Duodenal mucosa (tissue), 2 donors: ENCODE measurements around the gene SETBP1.

Source experiments
- H3K27ac ChIP-seq: one replicate; pipeline ENCODE4 v1.7.0; 2013; ENCODE audit warnings: low read depth, low read length
- H3K27me3 ChIP-seq, 2 donors: one replicate each; pipeline ENCODE4 v1.7.0; 2013; ENCODE audit warnings: low read length in 2 of 2, control low read depth in 1 of 2; ENCODE audit not compliant: insufficient read depth in 2 of 2, control insufficient read depth in 1 of 2
- H3K36me3 ChIP-seq, 2 donors: one replicate each; pipeline ENCODE4 v1.7.0; 2013; ENCODE audit warnings: low read length in 2 of 2, control low read depth in 1 of 2; ENCODE audit not compliant: insufficient read depth in 2 of 2, control insufficient read depth in 1 of 2
- H3K4me1 ChIP-seq, 2 donors: one replicate each; pipeline ENCODE4 v1.7.0; 2013; ENCODE audit warnings: low read length in 2 of 2, control low read depth in 1 of 2; ENCODE audit not compliant: insufficient read depth in 2 of 2, control insufficient read depth in 1 of 2
- H3K4me3 ChIP-seq, 2 donors: one replicate each; pipeline ENCODE4 v1.7.0; 2013; ENCODE audit warnings: low read length in 2 of 2, low read depth in 1 of 2
- H3K9ac ChIP-seq, 2 donors: one replicate each; pipeline ENCODE4 v1.7.0; 2013; ENCODE audit warnings: low read length in 2 of 2, low read depth in 1 of 2
- H3K9me3 ChIP-seq, 2 donors: one replicate each; pipeline ENCODE4 v1.7.0; 2013; ENCODE audit warnings: low read length in 2 of 2, control low read depth in 1 of 2; ENCODE audit not compliant: control insufficient read depth in 1 of 2

The SETBP1 gene

GRCh38 chr18:44767807-44768206, 87.1 kb downstream of the SETBP1 start:
- Histone ChIP-seq H3K4me1 (peaks cover 15 to 16% of the 10 kb centered on the region in 2 donors), H3K27ac (no peak overlapping the region), H3K36me3 (no peaks in the 10 kb centered on the region), H3K27me3 (no peaks in the 10 kb centered on the region), H3K9me3 (no peaks in the 10 kb centered on the region), H3K4me3 (no peak overlapping the region), H3K9ac (no peak overlapping the region)

DNA sequence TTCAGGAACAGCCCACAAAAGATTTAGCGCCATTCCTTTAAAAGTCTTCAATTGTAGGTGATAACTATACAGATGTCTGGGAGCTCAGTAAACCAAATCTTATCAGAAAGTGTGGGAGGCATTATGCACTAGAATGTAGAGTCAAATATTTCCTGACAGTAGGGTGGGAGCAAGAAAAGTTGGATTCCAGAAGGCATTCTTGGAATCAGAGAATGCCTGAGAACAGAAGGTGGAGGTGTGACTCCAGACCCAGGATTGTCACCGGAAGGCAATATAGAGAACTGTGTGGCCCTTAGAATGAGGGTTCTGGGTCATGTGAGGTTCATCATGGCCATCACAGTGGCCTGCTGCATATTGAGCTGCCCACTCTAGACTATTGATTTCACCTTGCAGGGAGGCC, 90.0 kb downstream of the SETBP1 start:
- H3K9ac ChIP-seq = no peak overlapping the region

DNA sequence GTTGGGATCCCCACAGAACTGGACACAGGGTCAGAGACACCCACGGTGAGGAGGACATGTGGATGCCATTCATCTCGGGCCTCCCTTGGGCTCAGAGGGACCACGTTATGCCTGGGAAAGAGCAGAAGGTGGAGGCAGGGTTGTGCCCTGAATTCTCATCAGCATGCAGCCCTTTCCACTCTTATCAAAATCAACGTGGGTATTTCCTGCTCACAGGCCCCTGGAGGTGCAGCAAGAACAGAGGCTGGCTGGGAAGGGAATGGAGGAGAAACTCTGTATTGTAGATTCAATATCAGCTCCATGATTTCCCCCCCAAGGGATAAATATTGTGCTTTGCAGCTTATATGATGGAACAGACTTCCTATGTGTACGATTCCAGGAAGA, 90.9 kb downstream of the SETBP1 start:
- Histone ChIP-seq H3K4me1 (peaks cover 15 to 16% of the 10 kb centered on the region in 2 donors), H3K27me3 (no peaks in the 10 kb centered on the region), H3K4me3 (peak overlapping the region in 1 of 2 donors; percentile 19), H3K9me3 (no peaks in the 10 kb centered on the region), H3K9ac (no peak overlapping the region), H3K36me3 (no peaks in the 10 kb centered on the region), H3K27ac (no peak overlapping the region)

More for the DNA sequence above, 90.0 kb downstream of the SETBP1 start:
- Histone ChIP-seq H3K4me3 (no peak overlapping the region), H3K4me1 (peaks cover 15 to 16% of the 10 kb centered on the region in 2 donors), H3K27me3 (no peaks in the 10 kb centered on the region), H3K27ac (no peak overlapping the region), H3K36me3 (no peaks in the 10 kb centered on the region), H3K9me3 (no peaks in the 10 kb centered on the region)

GRCh38 chr18:44771956-44772917, 91.5 kb downstream of the SETBP1 start:
- H3K27ac ChIP-seq = no peak overlapping the region
- no peaks in the 10 kb centered on the region for H3K9me3 ChIP-seq
- H3K27me3 ChIP-seq = no peaks in the 10 kb centered on the region
- no peaks in the 10 kb centered on the region for H3K36me3 ChIP-seq
- peak overlapping the region in 1 of 2 donors; percentile 19 for H3K4me3 ChIP-seq
- H3K9ac ChIP-seq = no peak overlapping the region
- H3K4me1 ChIP-seq = peaks cover 15 to 16% of the 10 kb centered on the region in 2 donors

DNA sequence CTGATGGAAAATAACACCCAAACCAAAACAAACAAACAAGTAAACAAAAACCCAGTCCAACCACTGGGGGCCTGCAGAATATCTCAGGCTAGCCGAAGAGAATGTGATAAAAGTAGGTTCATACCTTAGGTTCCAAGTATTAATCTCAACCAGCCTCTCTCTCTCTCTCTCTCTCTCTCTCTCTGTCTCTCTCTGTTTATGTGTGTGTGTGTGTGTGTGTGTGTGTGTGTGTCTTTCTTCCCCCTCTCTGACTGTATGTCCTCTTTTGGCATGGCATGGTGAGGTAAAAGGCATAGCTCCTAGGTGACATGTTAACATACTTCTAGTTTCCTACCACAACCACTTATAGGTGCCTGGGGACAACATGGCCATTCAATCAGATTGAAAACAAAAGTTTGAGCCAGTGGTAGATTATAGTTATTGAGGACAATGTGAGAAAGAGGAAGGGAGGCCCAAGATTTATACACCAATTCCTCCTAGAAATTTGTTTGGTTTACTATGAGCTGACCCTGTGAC, 93.0 kb downstream of the SETBP1 start:
- Histone ChIP-seq H3K4me1 (peaks cover 15 to 16% of the 10 kb centered on the region in 2 donors), H3K27me3 (no peaks in the 10 kb centered on the region), H3K27ac (no peak overlapping the region)

DNA sequence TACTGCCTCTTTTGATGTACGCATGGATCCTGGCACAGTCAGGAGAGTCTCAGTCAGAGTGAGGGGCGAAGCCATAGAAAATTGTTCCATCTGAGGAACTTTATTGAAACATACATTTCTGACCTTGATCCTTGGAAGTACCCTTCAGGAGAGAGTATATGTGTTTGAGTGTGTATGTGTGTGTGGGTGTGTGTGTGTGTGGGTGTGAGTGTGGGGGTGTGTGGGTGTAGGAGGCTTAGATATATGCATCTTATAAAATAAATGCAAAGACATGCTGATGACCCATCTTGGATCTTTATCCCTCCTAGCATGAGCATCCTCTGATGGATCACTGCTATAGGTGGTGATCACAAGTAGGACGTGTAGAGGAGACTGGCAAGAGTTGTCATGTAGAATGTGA, 93.5 kb downstream of the SETBP1 start:
- H3K36me3 ChIP-seq = no peaks in the 10 kb centered on the region
- H3K9ac ChIP-seq = no peak overlapping the region
- no peak overlapping the region for H3K27ac ChIP-seq
- no peaks in the 10 kb centered on the region for H3K27me3 ChIP-seq
- H3K9me3 ChIP-seq = no peaks in the 10 kb centered on the region
- peaks cover 15 to 16% of the 10 kb centered on the region in 2 donors for H3K4me1 ChIP-seq
- no peak overlapping the region for H3K4me3 ChIP-seq

More for the DNA sequence above, 93.0 kb downstream of the SETBP1 start:
- Histone ChIP-seq H3K4me3 (no peak overlapping the region), H3K36me3 (no peaks in the 10 kb centered on the region), H3K9ac (no peak overlapping the region), H3K9me3 (no peaks in the 10 kb centered on the region)

DNA sequence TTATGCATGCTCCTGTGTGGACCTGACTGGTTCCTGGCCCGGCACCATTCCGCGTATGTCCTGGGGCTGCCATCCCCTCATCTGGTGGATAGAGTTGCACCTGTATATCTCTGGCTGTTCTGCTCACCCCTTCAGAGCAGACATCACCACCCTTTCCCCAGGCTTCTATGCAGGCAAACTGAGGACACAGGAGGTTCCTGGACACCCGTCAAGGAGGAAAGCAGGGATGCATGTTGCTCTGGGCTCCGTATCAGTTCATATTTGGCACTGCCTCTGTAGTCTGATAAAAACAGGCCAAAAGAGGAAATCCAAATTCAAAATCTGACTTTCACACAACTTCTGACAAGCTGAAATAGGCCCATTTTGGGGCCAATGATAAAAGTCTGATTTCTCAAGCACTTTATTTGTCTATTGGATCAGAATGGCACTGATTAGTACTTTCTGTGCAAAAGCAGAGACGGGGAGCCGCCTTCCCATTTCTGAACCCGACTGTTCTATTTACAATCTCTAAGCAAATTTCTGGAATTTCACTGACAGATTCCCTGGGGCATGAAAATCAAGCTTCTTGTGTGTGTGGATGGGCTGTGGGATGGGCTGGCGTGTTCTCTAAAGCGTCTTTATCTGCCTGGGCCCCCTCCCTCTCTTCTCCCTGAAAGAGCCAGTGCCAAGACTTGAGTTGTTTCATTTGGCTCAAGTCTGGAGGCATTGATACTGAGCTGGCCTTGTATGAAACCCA, 96.9 kb downstream of the SETBP1 start:
- Histone ChIP-seq H3K27ac (no peak overlapping the region), H3K9ac (no peak overlapping the region), H3K27me3 (no peaks in the 10 kb centered on the region), H3K9me3 (no peaks in the 10 kb centered on the region), H3K4me3 (no peak overlapping the region), H3K36me3 (no peaks in the 10 kb centered on the region), H3K4me1 (peaks cover 6 to 8% of the 10 kb centered on the region in 2 donors)

DNA sequence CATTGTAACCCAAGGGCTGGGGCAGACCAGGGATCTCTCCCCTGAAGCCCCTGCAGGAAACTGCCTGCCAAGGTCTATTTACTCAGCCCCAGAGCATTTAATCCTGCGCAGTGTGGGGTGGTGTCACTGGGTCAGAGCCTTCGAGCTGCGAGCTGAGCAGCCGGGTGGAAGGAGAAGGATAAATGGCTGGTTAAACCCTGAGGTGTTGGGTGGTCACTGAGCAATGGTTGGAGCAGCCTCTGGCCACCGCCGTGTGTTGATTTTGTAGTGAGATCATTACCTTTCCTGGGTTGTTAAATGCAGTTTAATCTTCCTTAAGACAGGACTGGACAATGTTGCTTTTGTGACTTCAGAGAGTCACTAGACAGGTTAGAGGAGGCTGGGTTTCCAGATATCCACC, 98.1 kb downstream of the SETBP1 start:
- no peak overlapping the region for H3K27ac ChIP-seq

GRCh38 chr18:44779753-44780292, 99.1 kb downstream of the SETBP1 start:
- no peak overlapping the region for H3K4me3 ChIP-seq
- no peaks in the 10 kb centered on the region for H3K9me3 ChIP-seq
- H3K27ac ChIP-seq = no peak overlapping the region
- H3K36me3 ChIP-seq = no peaks in the 10 kb centered on the region
- no peak overlapping the region for H3K9ac ChIP-seq
- H3K27me3 ChIP-seq = no peaks in the 10 kb centered on the region
- peaks cover 6 to 8% of the 10 kb centered on the region in 2 donors for H3K4me1 ChIP-seq

More for the DNA sequence above, 98.1 kb downstream of the SETBP1 start:
- Histone ChIP-seq H3K9me3 (no peaks in the 10 kb centered on the region), H3K36me3 (no peaks in the 10 kb centered on the region), H3K27me3 (no peaks in the 10 kb centered on the region), H3K9ac (no peak overlapping the region), H3K4me3 (no peak overlapping the region), H3K4me1 (peaks cover 6 to 8% of the 10 kb centered on the region in 2 donors)
